ENCODE data around the gene DSTYK. TPM values are rescaled to one million over a fixed set of nuclear protein-coding genes. Genes with fewer than 3 reads are reported as not detected.

Gene DSTYK
- total RNA-seq, 1 experiment from 2014 or later: 6.3 TPM

GRCh38 chr1:205232127-205232820 is 20.8 kb upstream of the DSTYK start:
- ChIA-PET POLR2A (no interaction called here), CTCF (interaction anchor here (1.2 kb wide), 1 partner anchor 122 kb away, joined by 3 read pairs; no protein-coding TSS in a partner anchor)
- intact Hi-C loops (cut with micrococcal nuclease; ENCODE audit: unreplicated experiment): no loop called here
- Mint-ChIP-seq H3K4me3 (ENCODE audit: unreplicated experiment) (no peak overlapping the region), H3K36me3 (ENCODE audit: insufficient read depth, unreplicated experiment) (no peaks in the 10 kb centered on the region), H3K4me1 (ENCODE audit: low read depth, unreplicated experiment) (peaks cover 7% of the 10 kb centered on the region), H3K27me3 (ENCODE audit: insufficient read depth, unreplicated experiment) (peaks cover 5% of the 10 kb centered on the region), H3K9me3 (ENCODE audit: unreplicated experiment) (no peaks in the 10 kb centered on the region), H3K27ac (ENCODE audit: unreplicated experiment) (no peak overlapping the region)
- Histone ChIP-seq H3K27me3 (replicated peaks; ENCODE audit: control insufficient read depth, insufficient read depth, low read length) (no peaks in the 10 kb centered on the region), H3K36me3 (ENCODE audit: control insufficient read depth, insufficient read depth, low read length) (no peaks in the 10 kb centered on the region), H3K9me3 (no peaks in the 10 kb centered on the region), H3K4me3 (ENCODE audit: low read depth, low read length) (no peak overlapping the region), H3K4me1 (no peaks in the 10 kb centered on the region)
- no TSS peak for BruUV-seq (replicated peaks)
- no peak for TF ChIP-seq CTCF (IDR thresholded peaks at IDR 0.05; ENCODE audit: insufficient read depth in 1 of 2, low read depth in 1 of 2, low read length in 1 of 2, severe bottlenecking in 1 of 2, unreplicated experiment in 1 of 2)
- DNase-seq: no peak

- TF ChIP-seq CTCF (IDR thresholded peaks at IDR 0.05; ENCODE audit: insufficient read depth in 1 of 2, low read depth in 1 of 2, low read length in 1 of 2, severe bottlenecking in 1 of 2, unreplicated experiment in 1 of 2): no peak
- Mint-ChIP-seq H3K9me3 (ENCODE audit: unreplicated experiment) (no peaks in the 10 kb centered on the region), H3K4me1 (ENCODE audit: low read depth, unreplicated experiment) (peaks cover 7% of the 10 kb centered on the region), H3K4me3 (ENCODE audit: unreplicated experiment) (no peak overlapping the region), H3K27ac (ENCODE audit: unreplicated experiment) (no peak overlapping the region), H3K27me3 (ENCODE audit: insufficient read depth, unreplicated experiment) (peaks cover 5% of the 10 kb centered on the region), H3K36me3 (ENCODE audit: insufficient read depth, unreplicated experiment) (no peaks in the 10 kb centered on the region)
- Histone ChIP-seq H3K4me1 (no peaks in the 10 kb centered on the region), H3K36me3 (ENCODE audit: control insufficient read depth, insufficient read depth, low read length) (no peaks in the 10 kb centered on the region), H3K9me3 (no peaks in the 10 kb centered on the region), H3K4me3 (ENCODE audit: low read depth, low read length) (no peak overlapping the region), H3K27me3 (replicated peaks; ENCODE audit: control insufficient read depth, insufficient read depth, low read length) (no peaks in the 10 kb centered on the region)
- no peak for DNase-seq
- BruUV-seq (replicated peaks): no TSS peak
- ChIA-PET POLR2A (no interaction called here), CTCF (interaction anchor here (4.3 kb wide), 1 partner anchor 26 kb away, joined by 57 read pairs; no protein-coding TSS in a partner anchor)
- intact Hi-C loops (cut with micrococcal nuclease; ENCODE audit: unreplicated experiment): no loop called here
These were observed 19.5 kb upstream of the DSTYK start for GRCh38 chr1:205230982-205231381.

GRCh38 chr1:205229916-205230700 is 18.6 kb upstream of the DSTYK start:
- Mint-ChIP-seq H3K36me3 (ENCODE audit: insufficient read depth, unreplicated experiment) (no peaks in the 10 kb centered on the region), H3K27me3 (ENCODE audit: insufficient read depth, unreplicated experiment) (peaks cover 5% of the 10 kb centered on the region), H3K4me3 (ENCODE audit: unreplicated experiment) (no peak overlapping the region), H3K9me3 (ENCODE audit: unreplicated experiment) (no peaks in the 10 kb centered on the region), H3K27ac (ENCODE audit: unreplicated experiment) (no peak overlapping the region), H3K4me1 (ENCODE audit: low read depth, unreplicated experiment) (peaks cover 7% of the 10 kb centered on the region)
- H3K4me1 ChIP-seq: no peaks in the 10 kb centered on the region
- POLR2A ChIA-PET: interaction anchor here (0.5 kb wide), 1 partner anchor 95 kb away, joined by 3 read pairs; no protein-coding TSS in a partner anchor
- H3K36me3 ChIP-seq (ENCODE audit: control insufficient read depth, insufficient read depth, low read length): no peaks in the 10 kb centered on the region
- intact Hi-C loops (cut with micrococcal nuclease; ENCODE audit: unreplicated experiment): loop anchor here (1.0 to 2.0 kb wide), 2 partner anchors 26 to 95 kb away; no protein-coding TSS in a partner anchor
- H3K4me3 ChIP-seq (ENCODE audit: low read depth, low read length): no peak overlapping the region
- CTCF ChIA-PET: interaction anchor here (0.6 to 4.3 kb wide), 15 partner anchors 15 to 255 kb away, joined by 3 to 57 read pairs (median 4); no protein-coding TSS in a partner anchor
- no peaks in the 10 kb centered on the region for H3K9me3 ChIP-seq
- DNase-seq: no peak
- TF ChIP-seq CTCF (IDR thresholded peaks at IDR 0.05; ENCODE audit: insufficient read depth in 1 of 2, low read depth in 1 of 2, low read length in 1 of 2, severe bottlenecking in 1 of 2, unreplicated experiment in 1 of 2): no peak
- BruUV-seq (replicated peaks): no TSS peak
- H3K27me3 ChIP-seq (replicated peaks; ENCODE audit: control insufficient read depth, insufficient read depth, low read length): no peaks in the 10 kb centered on the region
